Fibroblast of lung (primary cell): ENCODE data around the gene TP63. TPM values are rescaled to one million over a fixed set of nuclear protein-coding genes. Genes with fewer than 3 reads are reported as not detected.

Experiments
- DNase-seq, 2 donors: peaks; one replicate each; pipeline versions ENCODE4 v3.0.0 to v3.0.0-alpha.2; 2010; ENCODE audit warnings: low read depth in 2 of 2
- H2AFZ ChIP-seq: 2 replicates; pipeline ENCODE4 v1.5.1; 2012; ENCODE audit warnings: low read length, control low read depth, inconsistent platforms
- H3K27ac ChIP-seq: 2 replicates; pipeline ENCODE4 v1.5.1; 2011; ENCODE audit warnings: low read length, control low read depth; ENCODE audit not compliant: insufficient read depth
- H3K27me3 ChIP-seq: 2 replicates; pipeline ENCODE4 v1.5.1; 2011; ENCODE audit warnings: mild to moderate bottlenecking, low read length; ENCODE audit not compliant: control insufficient read depth, insufficient read depth
- H3K36me3 ChIP-seq: 2 replicates; pipeline ENCODE4 v1.5.1; 2011; ENCODE audit warnings: low read length; ENCODE audit not compliant: control insufficient read depth, insufficient read depth
- H3K4me1 ChIP-seq: 2 replicates; pipeline ENCODE4 v1.5.1; 2011; ENCODE audit warnings: low read length; ENCODE audit not compliant: control insufficient read depth, insufficient read depth; ENCODE audit errors: extremely low read depth
- H3K4me2 ChIP-seq: 2 replicates; pipeline ENCODE4 v1.5.1; 2011; ENCODE audit warnings: low read length, control low read depth; ENCODE audit not compliant: insufficient read depth; ENCODE audit errors: extremely low read depth
- H3K4me3 ChIP-seq, 4 experiments: fragments of 200-600 bp in 1 of 4; sonication (generic) in 1 of 4; replicated peaks in 1 of 4; 2 replicates each; pipeline ENCODE4 v1.5.1; 2011 to 2016; ENCODE audit warnings: low read length in 4 of 4, low read depth in 3 of 4, mild to moderate bottlenecking in 3 of 4, control low read depth in 2 of 4, inconsistent platforms in 1 of 4, mixed read lengths in 1 of 4; ENCODE audit not compliant: insufficient read depth in 1 of 4; ENCODE audit errors: control extremely low read depth in 1 of 4
- H3K79me2 ChIP-seq: 2 replicates; pipeline ENCODE4 v1.5.1; 2012; ENCODE audit warnings: mild to moderate bottlenecking, low read length, inconsistent platforms; ENCODE audit not compliant: control insufficient read depth, insufficient read depth
- H3K9ac ChIP-seq: 2 replicates; pipeline ENCODE4 v1.5.1; 2011; ENCODE audit warnings: mild to moderate bottlenecking, low read length, control low read depth; ENCODE audit not compliant: insufficient read depth
- H3K9me3 ChIP-seq: 2 replicates; pipeline ENCODE4 v1.5.1; 2012; ENCODE audit warnings: low read depth, low read length; ENCODE audit not compliant: control insufficient read depth, insufficient read depth
- H4K20me1 ChIP-seq: 2 replicates; pipeline ENCODE4 v1.5.1; 2011; ENCODE audit warnings: low read length; ENCODE audit not compliant: control insufficient read depth, insufficient read depth; ENCODE audit errors: extremely low read depth
- EZH2 ChIP-seq: IDR thresholded peaks from 2 replicates; pipeline ENCODE4 v1.5.1; 2012; ENCODE audit warnings: low read length, control low read depth, mild to moderate bottlenecking; ENCODE audit errors: missing control alignments
- polyA plus RNA-seq, 2 donors: library from polyadenylated mRNA; depleted of rRNA in 1 of 2; stranded (reverse) in 1 of 2; unstranded in 1 of 2; fragments of >200 nt; gene quantifications; 2 replicates each; pipeline ENCODE4 v1.2.1, GENCODE V29; 2011 to 2012; ENCODE audit warnings: missing spikeins in 1 of 2
- total RNA-seq: library from RNA; depleted of rRNA; stranded (reverse); fragments of >200 nt; gene quantifications from 2 replicates; pipeline ENCODE4 v1.2.1, GENCODE V29; 2014
- TF ChIP-seq, protein P1 (sequence below), 2 donors: IDR thresholded peaks in 1 of 2; conservative IDR thresholded peaks in 1 of 2; 1 replicate in 1 of 2; 2 replicates in 1 of 2; pipeline ENCODE4 v1.5.1; 2011 to 2012; ENCODE audit warnings: low read length in 2 of 2, control low read depth in 1 of 2, inconsistent platforms in 1 of 2, low read depth in 1 of 2, mild to moderate bottlenecking in 1 of 2

Gene TP63
- total and polyA plus RNA-seq, 2 donors (not counting 1 experiment from before 2014, with no cell fraction given), result 0.06 TPM; not detected in 1

DNA sequence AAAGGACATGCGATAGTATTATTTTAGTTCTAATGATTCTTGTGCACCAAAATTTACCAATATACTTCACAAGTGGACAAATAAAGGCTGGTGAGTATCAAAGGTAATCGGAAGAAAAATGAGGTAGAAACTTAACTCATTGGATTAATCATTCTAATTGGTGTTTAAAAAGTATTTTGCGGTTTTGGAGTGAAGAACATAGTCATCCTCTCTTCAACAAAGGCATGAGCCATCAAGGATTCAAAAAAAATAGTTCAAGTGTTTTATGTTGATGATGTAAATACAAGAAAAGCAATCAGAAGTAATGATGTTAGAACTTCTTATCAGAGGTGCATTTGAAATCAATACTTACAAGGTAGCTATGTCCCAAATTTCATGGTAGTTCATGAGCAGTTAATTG lies 268.0 kb downstream of the TP63 start:
- no peaks in the 10 kb centered on the region for H3K27me3 ChIP-seq
- no peak overlapping the region for H2AFZ ChIP-seq
- no peak overlapping the region for H3K9ac ChIP-seq
- H4K20me1 ChIP-seq, result no peaks in the 10 kb centered on the region
- no peaks in the 10 kb centered on the region for H3K36me3 ChIP-seq
- no peaks in the 10 kb centered on the region for H3K79me2 ChIP-seq
- no peak overlapping the region for H3K4me2 ChIP-seq
- no peak for DNase-seq
- H3K4me3 ChIP-seq, result no peak overlapping the region
- no peak overlapping the region for H3K27ac ChIP-seq
- no peaks in the 10 kb centered on the region for H3K9me3 ChIP-seq
- TF ChIP-seq, protein P1, sequence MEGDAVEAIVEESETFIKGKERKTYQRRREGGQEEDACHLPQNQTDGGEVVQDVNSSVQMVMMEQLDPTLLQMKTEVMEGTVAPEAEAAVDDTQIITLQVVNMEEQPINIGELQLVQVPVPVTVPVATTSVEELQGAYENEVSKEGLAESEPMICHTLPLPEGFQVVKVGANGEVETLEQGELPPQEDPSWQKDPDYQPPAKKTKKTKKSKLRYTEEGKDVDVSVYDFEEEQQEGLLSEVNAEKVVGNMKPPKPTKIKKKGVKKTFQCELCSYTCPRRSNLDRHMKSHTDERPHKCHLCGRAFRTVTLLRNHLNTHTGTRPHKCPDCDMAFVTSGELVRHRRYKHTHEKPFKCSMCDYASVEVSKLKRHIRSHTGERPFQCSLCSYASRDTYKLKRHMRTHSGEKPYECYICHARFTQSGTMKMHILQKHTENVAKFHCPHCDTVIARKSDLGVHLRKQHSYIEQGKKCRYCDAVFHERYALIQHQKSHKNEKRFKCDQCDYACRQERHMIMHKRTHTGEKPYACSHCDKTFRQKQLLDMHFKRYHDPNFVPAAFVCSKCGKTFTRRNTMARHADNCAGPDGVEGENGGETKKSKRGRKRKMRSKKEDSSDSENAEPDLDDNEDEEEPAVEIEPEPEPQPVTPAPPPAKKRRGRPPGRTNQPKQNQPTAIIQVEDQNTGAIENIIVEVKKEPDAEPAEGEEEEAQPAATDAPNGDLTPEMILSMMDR (conservative IDR thresholded peaks at IDR 0.05 in 1 of 2, IDR thresholded peaks at IDR 0.05 in 1 of 2; ENCODE audit: low read depth in 1 of 2, low read length in 2 of 2), result no peak
- TF ChIP-seq EZH2, result no peak
- H3K4me1 ChIP-seq, result no peaks in the 10 kb centered on the region

DNA sequence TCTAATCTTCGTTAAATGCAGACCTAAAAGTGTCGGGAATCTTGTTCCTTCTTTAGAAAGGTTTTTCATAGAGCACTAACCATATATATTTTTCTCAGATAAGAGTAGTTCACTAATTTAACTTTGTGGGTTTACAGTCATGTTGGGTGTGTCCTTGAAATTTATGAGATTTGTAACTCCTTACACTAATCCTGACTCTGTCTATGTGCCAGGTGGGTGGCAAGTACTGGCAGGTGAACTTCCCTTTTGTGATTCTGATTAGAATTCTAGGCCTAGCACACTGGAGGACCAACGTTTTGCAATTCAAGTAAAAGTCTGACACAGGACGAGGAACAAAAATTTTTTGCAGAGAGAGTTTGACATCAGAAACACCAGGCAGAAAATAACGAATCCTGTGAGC lies 269.4 kb downstream of the TP63 start:
- no peaks in the 10 kb centered on the region for H3K4me1 ChIP-seq
- H3K27me3 ChIP-seq, result no peaks in the 10 kb centered on the region
- no peak overlapping the region for H3K27ac ChIP-seq
- no peak overlapping the region for H3K9ac ChIP-seq
- H3K36me3 ChIP-seq, result no peaks in the 10 kb centered on the region
- no peak overlapping the region for H3K4me3 ChIP-seq
- no peaks in the 10 kb centered on the region for H4K20me1 ChIP-seq
- H3K9me3 ChIP-seq, result no peaks in the 10 kb centered on the region
- TF ChIP-seq, protein P1 (conservative IDR thresholded peaks at IDR 0.05 in 1 of 2, IDR thresholded peaks at IDR 0.05 in 1 of 2; ENCODE audit: low read depth in 1 of 2, low read length in 2 of 2), result no peak
- TF ChIP-seq EZH2, result no peak
- no peak overlapping the region for H2AFZ ChIP-seq
- H3K4me2 ChIP-seq, result no peak overlapping the region
- DNase-seq, result no peak
- H3K79me2 ChIP-seq, result no peaks in the 10 kb centered on the region

GRCh38 chr3:189901481-189901880 lies 270.3 kb downstream of the TP63 start:
- Histone ChIP-seq H3K4me1 (no peaks in the 10 kb centered on the region), H3K27me3 (no peaks in the 10 kb centered on the region), H4K20me1 (no peaks in the 10 kb centered on the region), H3K4me2 (no peak overlapping the region), H3K36me3 (no peaks in the 10 kb centered on the region), H3K9me3 (no peaks in the 10 kb centered on the region), H3K27ac (no peak overlapping the region), H2AFZ (no peak overlapping the region), H3K79me2 (no peaks in the 10 kb centered on the region), H3K9ac (no peak overlapping the region), H3K4me3 (no peak overlapping the region)
- DNase-seq, result no peak
- TF ChIP-seq, protein P1 (conservative IDR thresholded peaks at IDR 0.05 in 1 of 2, IDR thresholded peaks at IDR 0.05 in 1 of 2; ENCODE audit: low read depth in 1 of 2, low read length in 2 of 2), result no peak
- no peak for TF ChIP-seq EZH2
